ENCODE measurements around the gene SCLY.

DNA sequence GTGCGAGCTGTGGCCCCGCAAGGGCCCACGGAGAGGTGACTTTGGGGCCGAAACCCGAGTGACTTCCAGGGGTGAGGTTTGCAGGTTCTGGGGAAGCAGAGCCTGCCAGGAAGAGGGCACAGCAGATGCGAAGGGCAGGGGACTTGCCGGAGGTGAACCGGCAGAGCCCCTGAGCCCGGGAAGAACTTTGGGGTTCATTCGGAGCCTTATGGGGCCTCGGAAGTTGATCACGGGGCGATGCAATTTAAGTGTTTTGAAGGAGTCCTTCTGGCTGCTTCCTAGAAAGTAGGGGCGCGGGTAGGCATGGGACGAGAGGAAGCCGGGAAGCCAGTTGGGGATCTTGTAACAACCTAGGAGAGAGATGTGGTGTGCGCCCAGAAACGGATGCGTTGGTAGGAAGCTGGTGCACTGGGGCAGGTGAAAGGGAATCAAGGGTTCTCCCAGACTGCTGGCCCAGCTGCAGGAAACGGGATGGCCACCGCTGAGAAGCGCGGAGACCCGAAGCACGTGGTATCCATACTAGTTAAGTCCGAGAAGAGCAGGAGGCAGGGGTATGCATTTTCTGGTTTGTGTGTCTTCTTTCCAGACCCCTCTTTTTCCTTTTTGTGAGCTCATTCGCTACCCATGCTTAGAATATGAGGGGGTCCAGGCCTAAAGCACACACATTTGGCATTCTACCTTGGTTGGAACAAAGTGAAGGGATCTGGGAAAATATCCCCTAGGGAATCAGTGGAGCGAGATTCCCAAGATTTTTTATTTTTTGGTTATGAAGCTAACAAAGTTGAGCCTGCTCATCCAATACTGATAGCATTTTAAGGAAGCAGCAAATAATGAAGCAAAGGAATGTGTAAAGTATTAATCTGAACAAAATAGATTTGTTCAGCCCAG lies 758 bp downstream of the SCLY start:
- TF ChIP-seq, protein P1, sequence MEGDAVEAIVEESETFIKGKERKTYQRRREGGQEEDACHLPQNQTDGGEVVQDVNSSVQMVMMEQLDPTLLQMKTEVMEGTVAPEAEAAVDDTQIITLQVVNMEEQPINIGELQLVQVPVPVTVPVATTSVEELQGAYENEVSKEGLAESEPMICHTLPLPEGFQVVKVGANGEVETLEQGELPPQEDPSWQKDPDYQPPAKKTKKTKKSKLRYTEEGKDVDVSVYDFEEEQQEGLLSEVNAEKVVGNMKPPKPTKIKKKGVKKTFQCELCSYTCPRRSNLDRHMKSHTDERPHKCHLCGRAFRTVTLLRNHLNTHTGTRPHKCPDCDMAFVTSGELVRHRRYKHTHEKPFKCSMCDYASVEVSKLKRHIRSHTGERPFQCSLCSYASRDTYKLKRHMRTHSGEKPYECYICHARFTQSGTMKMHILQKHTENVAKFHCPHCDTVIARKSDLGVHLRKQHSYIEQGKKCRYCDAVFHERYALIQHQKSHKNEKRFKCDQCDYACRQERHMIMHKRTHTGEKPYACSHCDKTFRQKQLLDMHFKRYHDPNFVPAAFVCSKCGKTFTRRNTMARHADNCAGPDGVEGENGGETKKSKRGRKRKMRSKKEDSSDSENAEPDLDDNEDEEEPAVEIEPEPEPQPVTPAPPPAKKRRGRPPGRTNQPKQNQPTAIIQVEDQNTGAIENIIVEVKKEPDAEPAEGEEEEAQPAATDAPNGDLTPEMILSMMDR (conservative IDR thresholded peaks at IDR 0.05; ENCODE audit: low read depth, low read length) = no peak
- no peak for TF ChIP-seq EZH2 (IDR thresholded peaks at IDR 0.05; ENCODE audit: borderline replicate concordance, low read depth, low read length, poor library complexity, severe bottlenecking)
